GM18519 (cell line): ENCODE measurements around the gene GRIN3B.

Source experiments
- ATAC-seq: cut with Tn5 transposase; IDR thresholded peaks from one replicate; pipeline ENCODE4 v1.9.1; 2021; ENCODE audit warnings: mild to moderate bottlenecking, moderate library complexity; ENCODE audit not compliant: unreplicated experiment, low FRiP score

GRIN3B gene

GRCh38 chr19:1055886-1056620 lies 55.8 kb downstream of the GRIN3B start:
- no peak for ATAC-seq

GRCh38 chr19:1057176-1057855 lies 57.1 kb downstream of the GRIN3B start:
- ATAC-seq = no peak

DNA sequence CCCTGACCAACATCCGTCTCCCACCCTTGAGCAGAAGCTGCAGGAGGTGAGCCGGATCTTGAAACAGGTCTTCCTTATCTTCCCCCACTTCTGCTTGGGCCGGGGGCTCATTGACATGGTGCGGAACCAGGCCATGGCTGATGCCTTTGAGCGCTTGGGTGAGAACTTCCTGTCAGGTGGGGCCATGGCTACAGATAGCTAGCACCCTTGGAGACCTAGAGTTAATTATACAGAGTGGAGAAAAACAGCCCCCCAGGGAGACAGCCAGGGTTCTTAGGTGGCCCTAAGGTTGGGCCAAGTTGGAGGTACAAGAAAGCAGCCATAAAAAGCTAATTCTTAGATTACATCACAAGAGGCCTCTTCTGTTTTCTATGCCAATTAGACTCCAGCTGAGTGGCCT lies 57.9 kb downstream of the GRIN3B start:
- no peak for ATAC-seq
